ENCODE data around the gene IL22RA1.

The IL22RA1 gene

DNA sequence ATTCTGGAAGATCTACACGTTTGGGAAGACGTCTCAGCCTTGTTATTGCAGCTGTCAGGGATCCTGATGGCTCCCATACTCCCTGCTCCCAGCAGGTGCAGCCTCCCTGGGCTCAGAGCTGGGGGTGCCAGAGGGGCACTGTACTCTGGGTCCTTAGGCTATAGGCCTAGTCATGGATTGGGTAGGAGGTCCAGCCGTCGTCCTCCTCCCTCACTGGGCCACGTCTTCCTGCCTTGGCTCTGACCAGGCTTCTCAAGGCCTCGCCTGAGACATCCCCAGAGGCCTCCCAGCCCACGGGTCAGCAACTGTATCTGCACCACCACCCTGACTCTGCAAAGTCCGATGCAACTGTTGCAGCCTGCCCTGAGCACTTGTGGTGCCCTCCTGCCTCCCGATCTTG, 49.2 kb downstream of the IL22RA1 start:
- Histone ChIP-seq H3K27me3 (ENCODE audit: low read length) (no peaks in the 10 kb centered on the region), H3K79me2 (ENCODE audit: insufficient read depth, low read length) (no peaks in the 10 kb centered on the region), H3K9ac (ENCODE audit: low read length) (no peak overlapping the region), H3F3A (ENCODE audit: insufficient read depth) (no peaks in the 10 kb centered on the region), H3K4me2 (ENCODE audit: low read depth, low read length, poor library complexity, severe bottlenecking) (no peak overlapping the region), H3K36me3 (ENCODE audit: low read length) (no peaks in the 10 kb centered on the region), H3K4me3 (ENCODE audit: insufficient read depth, low read length, poor library complexity, severe bottlenecking) (no peak overlapping the region), H2AFZ (ENCODE audit: low read depth, low read length, severe bottlenecking) (no peak overlapping the region), H3K9me3 (ENCODE audit: insufficient read depth, low read length) (no peaks in the 10 kb centered on the region), H3K27ac (ENCODE audit: low read depth, low read length) (no peak overlapping the region), H4K20me1 (ENCODE audit: low read depth, low read length) (no peaks in the 10 kb centered on the region), H3K9me2 (replicated peaks; ENCODE audit: insufficient read depth, low read length) (no peaks in the 10 kb centered on the region)
- TF ChIP-seq EZH2phosphoT487 (conservative IDR thresholded peaks at IDR 0.05; ENCODE audit: low read length) (no peak), CTCF (IDR thresholded peaks at IDR 0.05; ENCODE audit: insufficient read depth, low read length, poor library complexity, severe bottlenecking) (no peak)

DNA sequence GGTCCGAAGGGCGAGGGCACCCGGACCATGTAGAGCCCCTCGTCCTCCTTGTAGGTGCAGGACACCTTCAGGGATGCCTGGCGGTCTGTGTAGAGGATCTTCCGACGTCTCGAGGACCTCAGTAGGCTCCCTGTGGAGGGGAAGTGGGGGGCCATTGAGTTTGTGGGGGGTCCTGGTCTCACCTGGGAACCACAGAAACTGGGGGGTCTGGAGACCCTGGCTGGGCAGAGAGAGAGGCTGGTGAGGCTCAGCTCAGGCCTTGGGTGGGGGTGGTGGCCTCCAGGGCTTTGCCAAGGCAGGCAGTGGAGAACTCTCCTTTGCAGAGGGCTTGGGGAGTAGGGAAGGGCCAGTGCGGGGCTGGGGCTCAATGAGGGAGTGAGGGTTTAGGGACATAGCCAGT, 50.0 kb downstream of the IL22RA1 start:
- Histone ChIP-seq H3K36me3 (ENCODE audit: low read length) (no peaks in the 10 kb centered on the region), H3K27me3 (ENCODE audit: low read length) (no peaks in the 10 kb centered on the region), H3K79me2 (ENCODE audit: insufficient read depth, low read length) (no peaks in the 10 kb centered on the region), H3F3A (ENCODE audit: insufficient read depth) (no peaks in the 10 kb centered on the region), H3K9me3 (ENCODE audit: insufficient read depth, low read length) (no peaks in the 10 kb centered on the region), H3K9me2 (replicated peaks; ENCODE audit: insufficient read depth, low read length) (no peaks in the 10 kb centered on the region), H3K4me3 (ENCODE audit: insufficient read depth, low read length, poor library complexity, severe bottlenecking) (no peak overlapping the region), H3K9ac (ENCODE audit: low read length) (no peak overlapping the region), H3K27ac (ENCODE audit: low read depth, low read length) (no peak overlapping the region), H3K4me2 (ENCODE audit: low read depth, low read length, poor library complexity, severe bottlenecking) (no peak overlapping the region), H2AFZ (ENCODE audit: low read depth, low read length, severe bottlenecking) (no peak overlapping the region), H4K20me1 (ENCODE audit: low read depth, low read length) (no peaks in the 10 kb centered on the region)
- no peak for TF ChIP-seq EZH2phosphoT487 (conservative IDR thresholded peaks at IDR 0.05; ENCODE audit: low read length)
- TF ChIP-seq CTCF (IDR thresholded peaks at IDR 0.05; ENCODE audit: insufficient read depth, low read length, poor library complexity, severe bottlenecking): no peak

GRCh38 chr1:24091971-24092482, 50.9 kb downstream of the IL22RA1 start:
- no peak overlapping the region for H2AFZ ChIP-seq (ENCODE audit: low read depth, low read length, severe bottlenecking)

More at GRCh38 chr1:24091971-24092482, 50.9 kb downstream of the IL22RA1 start:
- H3K9ac ChIP-seq (ENCODE audit: low read length): no peak overlapping the region
- no peaks in the 10 kb centered on the region for H3K36me3 ChIP-seq (ENCODE audit: low read length)
- no peaks in the 10 kb centered on the region for H3F3A ChIP-seq (ENCODE audit: insufficient read depth)
- H3K27me3 ChIP-seq (ENCODE audit: low read length): no peaks in the 10 kb centered on the region
- no peaks in the 10 kb centered on the region for H4K20me1 ChIP-seq (ENCODE audit: low read depth, low read length)
- no peaks in the 10 kb centered on the region for H3K9me3 ChIP-seq (ENCODE audit: insufficient read depth, low read length)
- TF ChIP-seq EZH2phosphoT487 (conservative IDR thresholded peaks at IDR 0.05; ENCODE audit: low read length) (no peak), CTCF (IDR thresholded peaks at IDR 0.05; ENCODE audit: insufficient read depth, low read length, poor library complexity, severe bottlenecking) (no peak)
- no peak overlapping the region for H3K27ac ChIP-seq (ENCODE audit: low read depth, low read length)
- no peak overlapping the region for H3K4me3 ChIP-seq (ENCODE audit: insufficient read depth, low read length, poor library complexity, severe bottlenecking)
- no peaks in the 10 kb centered on the region for H3K79me2 ChIP-seq (ENCODE audit: insufficient read depth, low read length)
- no peak overlapping the region for H3K4me2 ChIP-seq (ENCODE audit: low read depth, low read length, poor library complexity, severe bottlenecking)
- no peaks in the 10 kb centered on the region for H3K9me2 ChIP-seq (replicated peaks; ENCODE audit: insufficient read depth, low read length)
